H9 (cell line): Measurements from ENCODE around the gene BCL7B. TPM values are rescaled to one million over a fixed set of nuclear protein-coding genes. Genes with fewer than 3 reads are reported as not detected.

ENCODE experiments used
- DNase-seq: peaks from one replicate; pipeline ENCODE4 v3.0.0-alpha.2; 2017
- H2AFZ ChIP-seq: one replicate; pipeline ENCODE4 v1.6.1; 2013; ENCODE audit warnings: mild to moderate bottlenecking, low read length, control low read depth, moderate library complexity
- H2AK5ac ChIP-seq: 2 replicates; pipeline ENCODE4 v1.6.1; 2013; ENCODE audit warnings: low read length, control low read depth, mixed read lengths; ENCODE audit not compliant: insufficient read length
- H2BK120ac ChIP-seq: one replicate; pipeline ENCODE4 v1.6.1; 2013; ENCODE audit warnings: low read depth, mild to moderate bottlenecking, low read length, control low read depth, inconsistent platforms; ENCODE audit not compliant: poor library complexity, severe bottlenecking
- H2BK12ac ChIP-seq: 2 replicates; pipeline ENCODE4 v1.6.1; 2013; ENCODE audit warnings: low read length, control low read depth, mixed read lengths, low read depth; ENCODE audit not compliant: insufficient read length
- H2BK15ac ChIP-seq: 2 replicates; pipeline ENCODE4 v1.6.1; 2013; ENCODE audit warnings: low read depth, low read length, control low read depth
- H2BK20ac ChIP-seq: one replicate; pipeline ENCODE4 v1.6.1; 2013; ENCODE audit warnings: low read depth, mild to moderate bottlenecking, low read length, control low read depth, inconsistent platforms; ENCODE audit not compliant: poor library complexity, severe bottlenecking
- H2BK5ac ChIP-seq: 2 replicates; pipeline ENCODE4 v1.6.1; 2013; ENCODE audit warnings: low read length, control low read depth, mixed read lengths; ENCODE audit not compliant: insufficient read length
- H3K14ac ChIP-seq: 2 replicates; pipeline ENCODE4 v1.6.1; 2013; ENCODE audit warnings: low read length, control low read depth; ENCODE audit not compliant: insufficient read depth
- H3K18ac ChIP-seq: 2 replicates; pipeline ENCODE4 v1.6.1; 2013; ENCODE audit warnings: low read depth, mild to moderate bottlenecking, mixed read lengths, low read length, control low read depth; ENCODE audit not compliant: insufficient read length
- H3K23ac ChIP-seq: 2 replicates; pipeline ENCODE4 v1.6.1; 2013; ENCODE audit warnings: low read length, control low read depth, mixed read lengths, low read depth; ENCODE audit not compliant: insufficient read length
- H3K23me2 ChIP-seq: 2 replicates; pipeline ENCODE4 v1.6.1; 2013; ENCODE audit warnings: low read depth, mild to moderate bottlenecking, mixed read lengths, low read length, control low read depth; ENCODE audit not compliant: insufficient read length, poor library complexity, severe bottlenecking
- H3K27ac ChIP-seq: 2 replicates; pipeline ENCODE4 v1.5.1; 2013; ENCODE audit warnings: low read length, control low read depth, mixed read lengths, low read depth; ENCODE audit not compliant: insufficient read length
- H3K27me3 ChIP-seq: 2 replicates; pipeline ENCODE4 v1.6.1; 2013; ENCODE audit warnings: low read length, control low read depth, inconsistent platforms; ENCODE audit not compliant: insufficient read depth
- H3K4ac ChIP-seq: 2 replicates; pipeline ENCODE4 v1.6.1; 2013; ENCODE audit warnings: low read depth, mild to moderate bottlenecking, control low read depth, inconsistent platforms, low read length, moderate library complexity
- H3K4me1 ChIP-seq: 2 replicates; pipeline ENCODE4 v1.6.1; 2013; ENCODE audit warnings: low read length, control low read depth, inconsistent platforms; ENCODE audit not compliant: insufficient read depth
- H3K4me2 ChIP-seq: 2 replicates; pipeline ENCODE4 v1.6.1; 2013; ENCODE audit warnings: low read length, control low read depth, mixed read lengths; ENCODE audit not compliant: insufficient read length, insufficient read depth
- H3K56ac ChIP-seq: 2 replicates; pipeline ENCODE4 v1.6.1; 2013; ENCODE audit warnings: low read depth, mild to moderate bottlenecking, mixed read lengths, low read length, control low read depth; ENCODE audit not compliant: insufficient read length
- H3K79me1 ChIP-seq: 2 replicates; pipeline ENCODE4 v1.6.1; 2013; ENCODE audit warnings: low read depth, mild to moderate bottlenecking, moderate library complexity, low read length, control low read depth, inconsistent platforms; ENCODE audit not compliant: insufficient read depth, poor library complexity, severe bottlenecking
- H3K79me2 ChIP-seq: 2 replicates; pipeline ENCODE4 v1.6.1; 2013; ENCODE audit warnings: low read length, control low read depth, inconsistent platforms; ENCODE audit not compliant: insufficient read depth
- H3K9ac ChIP-seq: 2 replicates; pipeline ENCODE4 v1.6.1; 2013; ENCODE audit warnings: low read length, control low read depth, mixed read lengths; ENCODE audit not compliant: insufficient read length; ENCODE audit errors: extremely low read depth
- H3K9me3 ChIP-seq: one replicate; pipeline ENCODE4 v1.6.1; 2013; ENCODE audit warnings: low read depth, low read length, inconsistent platforms; ENCODE audit not compliant: control insufficient read depth
- H3T11ph ChIP-seq: one replicate; pipeline ENCODE4 v1.6.1; 2013; ENCODE audit warnings: mild to moderate bottlenecking, low read length, control low read depth, inconsistent platforms
- H4K20me1 ChIP-seq: one replicate; pipeline ENCODE4 v1.6.1; 2013; ENCODE audit not compliant: control insufficient read depth, insufficient read length, insufficient read depth
- H4K5ac ChIP-seq: 2 replicates; pipeline ENCODE4 v1.6.1; 2013; ENCODE audit warnings: low read depth, mild to moderate bottlenecking, mixed read lengths, low read length, control low read depth; ENCODE audit not compliant: insufficient read length
- H4K8ac ChIP-seq: replicated peaks from 2 replicates; pipeline ENCODE4 v1.6.1; 2013; ENCODE audit warnings: low read length, control low read depth, mixed read lengths, low read depth; ENCODE audit not compliant: insufficient read length
- H4K91ac ChIP-seq: 2 replicates; pipeline ENCODE4 v1.6.1; 2013; ENCODE audit warnings: low read depth, mild to moderate bottlenecking, moderate library complexity, mixed read lengths, low read length, control low read depth; ENCODE audit not compliant: insufficient read length
- H3K27ac Mint-ChIP-seq, 3 experiments: 2 replicates in 2 of 3; 3 replicates in 1 of 3; pipeline ENCODE4 v1.8.0; 2020 to 2021; ENCODE audit warnings: mixed read lengths in 3 of 3, mild to moderate bottlenecking in 1 of 3, moderate library complexity in 1 of 3
- H3K27me3 Mint-ChIP-seq: 2 replicates; pipeline ENCODE4 v1.8.0; 2021; ENCODE audit warnings: low read depth, mild to moderate bottlenecking, moderate library complexity, mixed read lengths
- H3K36me3 Mint-ChIP-seq, 3 experiments: 2 replicates in 2 of 3; 3 replicates in 1 of 3; pipeline ENCODE4 v1.8.0; 2020 to 2021; ENCODE audit warnings: low read depth in 3 of 3, mixed read lengths in 3 of 3; ENCODE audit not compliant: insufficient read depth in 1 of 3
- H3K4me1 Mint-ChIP-seq, 2 experiments: 2 replicates each; pipeline ENCODE4 v1.8.0; 2020; ENCODE audit warnings: mixed read lengths in 2 of 2
- H3K4me3 Mint-ChIP-seq, 2 experiments: 2 replicates in 1 of 2; 3 replicates in 1 of 2; pipeline ENCODE4 v1.8.0; 2020 to 2021; ENCODE audit warnings: mild to moderate bottlenecking in 2 of 2, mixed read lengths in 2 of 2, moderate library complexity in 1 of 2
- H3K9me3 Mint-ChIP-seq, 2 experiments: 2 replicates in 1 of 2; 3 replicates in 1 of 2; pipeline ENCODE4 v1.8.0; 2020; ENCODE audit warnings: mild to moderate bottlenecking in 2 of 2, mixed read lengths in 2 of 2, moderate library complexity in 1 of 2
- CTCF ChIP-seq: fragments of 200-600 bp; sonication (generic); conservative IDR thresholded peaks from 3 replicates; pipeline ENCODE4 v1.8.0; 2021; ENCODE audit warnings: antibody characterized with exemption, mild to moderate bottlenecking
- WGBS: extraction: QIAGEN DNeasy Blood & Tissue Kit; methylation state at CpG from one replicate; pipeline ENCODE4 v1.1.7; 2013; ENCODE audit warnings: missing lambda C conversion rate, low lambda C conversion rate, mixed read lengths; ENCODE audit not compliant: insufficient read length; ENCODE audit errors: extremely low coverage; 5-methylcytosine and 5-hydroxymethylcytosine counted together
- total RNA-seq: library from RNA; stranded (reverse); gene quantifications from 2 replicates; pipeline ENCODE4 v1.2.1, GENCODE V29; 2021

Gene BCL7B
- total RNA-seq, 1 experiment from 2014 or later, result 48.9 TPM

- Histone ChIP-seq H4K5ac (no peak overlapping the region), H3K79me1 (no peaks in the 10 kb centered on the region), H3K27me3 (no peaks in the 10 kb centered on the region), H3K4ac (no peak overlapping the region), H2BK15ac (no peak overlapping the region), H3K27ac (no peak overlapping the region), H3K9me3 (no peaks in the 10 kb centered on the region), H3K14ac (no peak overlapping the region), H3K56ac (no peak overlapping the region), H4K8ac (no peak overlapping the region), H2AFZ (no peak overlapping the region), H4K20me1 (no peaks in the 10 kb centered on the region), H3K4me1 (no peaks in the 10 kb centered on the region), H3K23me2 (no peaks in the 10 kb centered on the region), H3K4me2 (no peak overlapping the region), H3K23ac (no peak overlapping the region), H3K79me2 (no peaks in the 10 kb centered on the region), H3T11ph (no peak overlapping the region), H4K91ac (no peak overlapping the region), H2BK5ac (no peak overlapping the region), H2AK5ac (no peak overlapping the region), H3K18ac (no peak overlapping the region), H2BK20ac (no peak overlapping the region), H2BK12ac (no peak overlapping the region), H2BK120ac (no peak overlapping the region), H3K9ac (no peak overlapping the region)
- no CpG with 5 or more reads among the region's 3 CpGs for WGBS
- TF ChIP-seq CTCF, result no peak
- DNase-seq, result no peak
- H3K4me1 Mint-ChIP-seq, result peaks cover 0 to 3% of the 10 kb centered on the region in 2 experiments; a peak in 2 of 4 replicates
- H3K9me3 Mint-ChIP-seq, result no peaks in the 10 kb centered on the region
- H3K36me3 Mint-ChIP-seq, result peaks cover 0 to 7% (median 2%) of the 10 kb centered on the region in 3 experiments; a peak in 3 of 7 replicates
- no peaks in the 10 kb centered on the region for H3K27me3 Mint-ChIP-seq
- no peak overlapping the region for H3K27ac Mint-ChIP-seq
- H3K4me3 Mint-ChIP-seq, result no peak overlapping the region
Measured at GRCh38 chr7:73530800-73531199, 26.7 kb downstream of the BCL7B start.
